Astrocyte (in vitro differentiated cells and primary cell): ENCODE data around the gene EHBP1.

Experiments
- CTCF ChIP-seq: IDR thresholded peaks from 2 replicates; pipeline ENCODE4 v1.5.1; 2011; ENCODE audit warnings: low read depth, mild to moderate bottlenecking, inconsistent platforms, low read length, moderate library complexity; ENCODE audit not compliant: insufficient read depth
- EZH2 ChIP-seq: IDR thresholded peaks from 2 replicates; pipeline ENCODE4 v1.6.1; 2012; ENCODE audit warnings: mild to moderate bottlenecking, low read length, inconsistent platforms; ENCODE audit not compliant: insufficient read depth

GRCh38 chr2:62991605-62992004, 286.1 kb downstream of the EHBP1 start:
- TF ChIP-seq CTCF (no peak), EZH2 (no peak)
